ENCODE data around the gene USP30. TPM values are rescaled to one million over a fixed set of nuclear protein-coding genes. Genes with fewer than 3 reads are reported as not detected.

USP30 gene
- total and polyA plus RNA-seq, 12 donors = 9.3 to 36.1 (median 23.8) TPM

- TF ChIP-seq, protein P1, sequence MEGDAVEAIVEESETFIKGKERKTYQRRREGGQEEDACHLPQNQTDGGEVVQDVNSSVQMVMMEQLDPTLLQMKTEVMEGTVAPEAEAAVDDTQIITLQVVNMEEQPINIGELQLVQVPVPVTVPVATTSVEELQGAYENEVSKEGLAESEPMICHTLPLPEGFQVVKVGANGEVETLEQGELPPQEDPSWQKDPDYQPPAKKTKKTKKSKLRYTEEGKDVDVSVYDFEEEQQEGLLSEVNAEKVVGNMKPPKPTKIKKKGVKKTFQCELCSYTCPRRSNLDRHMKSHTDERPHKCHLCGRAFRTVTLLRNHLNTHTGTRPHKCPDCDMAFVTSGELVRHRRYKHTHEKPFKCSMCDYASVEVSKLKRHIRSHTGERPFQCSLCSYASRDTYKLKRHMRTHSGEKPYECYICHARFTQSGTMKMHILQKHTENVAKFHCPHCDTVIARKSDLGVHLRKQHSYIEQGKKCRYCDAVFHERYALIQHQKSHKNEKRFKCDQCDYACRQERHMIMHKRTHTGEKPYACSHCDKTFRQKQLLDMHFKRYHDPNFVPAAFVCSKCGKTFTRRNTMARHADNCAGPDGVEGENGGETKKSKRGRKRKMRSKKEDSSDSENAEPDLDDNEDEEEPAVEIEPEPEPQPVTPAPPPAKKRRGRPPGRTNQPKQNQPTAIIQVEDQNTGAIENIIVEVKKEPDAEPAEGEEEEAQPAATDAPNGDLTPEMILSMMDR (IDR thresholded peaks at IDR 0.05) = no peak
- TF ChIP-seq POLR2A (IDR thresholded peaks at IDR 0.05) = no peak
Measured at GRCh38 chr12:109029411-109029810, 23.0 kb upstream of the USP30 start.

DNA sequence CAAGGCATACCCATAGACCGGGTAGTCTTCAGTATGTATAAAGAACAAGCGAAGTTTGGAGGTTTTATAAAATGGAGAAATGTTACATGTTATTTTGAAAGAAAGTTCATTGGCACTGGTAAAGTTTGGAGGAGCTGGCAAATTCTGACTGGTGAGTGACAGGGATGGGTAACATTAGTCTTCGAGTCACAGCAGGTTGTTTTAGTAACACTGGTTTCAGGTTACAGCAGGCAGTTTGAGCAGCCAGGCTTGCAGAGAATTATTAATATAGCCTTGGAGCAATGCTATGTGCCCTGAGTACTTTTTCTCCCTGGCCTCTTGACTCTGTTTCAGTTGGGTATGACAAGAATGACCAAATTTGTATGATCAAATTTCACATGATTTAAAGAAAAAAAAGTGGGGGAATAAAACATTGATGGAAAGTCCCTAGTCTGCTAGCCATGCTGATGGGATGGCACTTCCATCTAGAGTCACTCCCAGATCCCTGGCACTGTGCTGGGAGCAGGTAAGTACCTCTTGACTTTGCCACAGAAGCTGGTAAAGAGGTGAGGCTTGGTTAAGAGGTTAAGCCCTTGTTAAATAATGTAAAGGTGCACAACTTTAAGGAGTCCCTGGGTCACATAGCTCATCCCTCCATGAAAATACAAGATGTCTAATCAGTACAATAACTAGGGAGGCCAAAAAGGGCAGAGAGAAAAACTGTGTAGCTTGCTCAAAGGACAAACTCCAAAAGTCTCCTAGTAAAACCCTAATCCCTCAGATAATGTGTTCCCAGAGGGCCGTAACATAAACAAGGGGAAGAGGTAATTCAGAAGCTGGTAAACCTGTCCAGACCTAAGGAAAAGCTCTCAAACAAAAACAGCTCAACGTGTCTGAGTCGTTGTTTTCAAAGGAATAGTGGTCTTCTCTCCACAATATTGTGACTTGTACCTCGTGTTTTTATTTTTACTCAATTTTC, 18.9 kb upstream of the USP30 start:
- WGBS, 4 donors = 43 to 56% (median 47%) methylated on average over 7 of the region's 7 CpGs
- H3K27ac ChIP-seq = no peak overlapping the region
- H3K9me3 ChIP-seq (replicated peaks in 1 of 3) = no peaks in the 10 kb centered on the region
- intact Hi-C loops (cut with DNase I) = no loop called here
- H3K4me1 ChIP-seq (replicated peaks in 1 of 2) = no peaks in the 10 kb centered on the region
- H3K36me3 ChIP-seq (replicated peaks in 1 of 2) = no peaks in the 10 kb centered on the region
- no peak for DNase-seq
- H3K27me3 ChIP-seq = no peaks in the 10 kb centered on the region
- TF ChIP-seq, protein P1 (IDR thresholded peaks at IDR 0.05) = no peak
- TF ChIP-seq POLR2A (IDR thresholded peaks at IDR 0.05) = no peak
- no peak overlapping the region for H3K4me3 ChIP-seq

More at GRCh38 chr12:109029411-109029810, 23.0 kb upstream of the USP30 start:
- WGBS, 4 donors = 50 to 66% (median 57%) methylated on average over 2 of the region's 2 CpGs
- intact Hi-C loops (cut with DNase I) = no loop called here
- Histone ChIP-seq H3K27ac (no peak overlapping the region), H3K36me3 (replicated peaks in 1 of 2) (no peaks in the 10 kb centered on the region), H3K4me1 (replicated peaks in 1 of 2) (no peaks in the 10 kb centered on the region), H3K27me3 (no peaks in the 10 kb centered on the region), H3K4me3 (no peak overlapping the region), H3K9me3 (replicated peaks in 1 of 3) (no peaks in the 10 kb centered on the region)
- no peak for DNase-seq

DNA sequence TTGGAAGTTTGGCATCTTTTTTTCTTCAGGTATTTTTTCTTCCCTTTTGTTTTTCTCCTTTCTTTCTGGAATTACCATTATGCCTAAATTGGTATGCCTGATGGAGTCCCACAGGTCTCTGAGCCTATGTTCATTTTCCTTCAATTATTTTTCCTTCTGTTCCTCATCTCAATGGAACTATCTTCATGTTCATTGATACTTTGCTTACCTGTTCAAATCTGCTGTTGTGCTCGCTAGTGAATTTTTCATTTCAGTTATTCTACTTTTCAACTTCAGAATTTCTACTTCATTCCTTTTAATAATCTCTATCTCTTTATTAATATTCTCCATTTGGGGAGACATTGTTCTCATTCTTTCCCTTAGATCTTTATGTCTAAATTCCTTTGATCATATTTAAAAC, 15.4 kb upstream of the USP30 start:
- H3K36me3 ChIP-seq (replicated peaks in 1 of 2) = no peaks in the 10 kb centered on the region
- TF ChIP-seq POLR2A (IDR thresholded peaks at IDR 0.05) = no peak
- TF ChIP-seq, protein P1 (IDR thresholded peaks at IDR 0.05) = no peak
- intact Hi-C loops (cut with DNase I) = no loop called here

GRCh38 chr12:109044241-109044640, 8.1 kb upstream of the USP30 start:
- no peaks in the 10 kb centered on the region for H3K27me3 ChIP-seq
- H3K27ac ChIP-seq = no peak overlapping the region
- 59 to 72% (median 66%) methylated on average over 5 of the region's 5 CpGs for WGBS, 4 donors
- intact Hi-C loops (cut with DNase I) = no loop called here
- no peaks in the 10 kb centered on the region for H3K36me3 ChIP-seq (replicated peaks in 1 of 2)
- no peak for DNase-seq
- no peak for TF ChIP-seq POLR2A (IDR thresholded peaks at IDR 0.05)
- TF ChIP-seq, protein P1 (IDR thresholded peaks at IDR 0.05) = no peak
- no peaks in the 10 kb centered on the region for H3K4me1 ChIP-seq (replicated peaks in 1 of 2)
- no peak overlapping the region for H3K4me3 ChIP-seq
- no peaks in the 10 kb centered on the region for H3K9me3 ChIP-seq (replicated peaks in 1 of 3)

More for the DNA sequence above, 15.4 kb upstream of the USP30 start:
- H3K9me3 ChIP-seq (replicated peaks in 1 of 3) = no peaks in the 10 kb centered on the region
- H3K4me3 ChIP-seq = no peak overlapping the region
- no peak for DNase-seq
- no peaks in the 10 kb centered on the region for H3K4me1 ChIP-seq (replicated peaks in 1 of 2)
- WGBS, 4 donors = 0 to 76% (median 67%) methylated on average over 1 of the region's 1 CpG
- no peak overlapping the region for H3K27ac ChIP-seq
- no peaks in the 10 kb centered on the region for H3K27me3 ChIP-seq

All from adrenal gland (tissue), 12 donors.